HL-60 (cell line): ENCODE data around the gene TSKS.

Experiments
- DNase-seq, 2 experiments: peaks; one replicate each; pipeline ENCODE4 v3.0.0-alpha.2; 2010 to 2020; ENCODE audit warnings: low read depth in 1 of 2, low spot score in 1 of 2
- H3K27ac ChIP-seq: fragments of 250-450 bp; sonication (Bioruptor Pico); replicated peaks from 2 replicates; pipeline ENCODE4 v1.5.1; 2020; ENCODE audit warnings: mild to moderate bottlenecking, moderate library complexity
- H3K27me3 ChIP-seq: fragments of 250-450 bp; sonication (Bioruptor Pico); 2 replicates; pipeline ENCODE4 v1.5.1; 2021; ENCODE audit warnings: mild to moderate bottlenecking, moderate library complexity; ENCODE audit not compliant: insufficient read depth, poor library complexity, severe bottlenecking
- H3K4me3 ChIP-seq: replicated peaks from 2 replicates; pipeline ENCODE4 v1.5.1; 2011; ENCODE audit warnings: mild to moderate bottlenecking, control low read depth, low read length; ENCODE audit not compliant: insufficient read depth
- GABPA ChIP-seq: IDR thresholded peaks from 2 replicates; pipeline ENCODE4 v1.6.1; 2012; ENCODE audit warnings: low read depth
- POLR2AphosphoS5 ChIP-seq: IDR thresholded peaks from 2 replicates; pipeline ENCODE4 v1.6.1; 2012; ENCODE audit warnings: low read depth
- SPI1 ChIP-seq: IDR thresholded peaks from 2 replicates; pipeline ENCODE4 v1.6.1; 2012; ENCODE audit warnings: low read depth, mild to moderate bottlenecking, borderline replicate concordance
- TF ChIP-seq, protein P1 (sequence below): IDR thresholded peaks from 2 replicates; pipeline ENCODE4 v1.6.1; 2012; ENCODE audit warnings: low read depth; ENCODE audit not compliant: insufficient replicate concordance
- TF ChIP-seq, protein P2 (sequence below): IDR thresholded peaks from one replicate; pipeline ENCODE4 v1.5.1; 2011; ENCODE audit warnings: low read length, control low read depth, inconsistent platforms; ENCODE audit not compliant: insufficient read depth

The TSKS gene

DNA sequence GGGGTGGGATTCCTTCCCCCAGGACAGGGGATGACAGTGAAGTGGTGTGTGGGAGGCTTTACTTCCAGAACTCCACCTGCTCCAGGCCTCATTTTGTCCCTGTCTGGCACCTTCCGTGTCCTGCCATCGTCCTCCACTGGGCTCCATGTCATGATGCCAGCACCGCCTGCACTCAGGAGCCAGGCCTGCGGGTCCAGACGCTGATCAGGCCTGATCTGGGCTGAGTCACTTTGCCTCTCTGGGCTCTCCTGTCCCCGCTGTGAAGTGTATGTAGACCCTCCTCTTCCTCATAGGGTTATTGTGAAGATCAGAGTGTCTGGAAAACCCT, 40.4 kb upstream of the TSKS start:
- H3K27ac ChIP-seq = no peak overlapping the region
- no peak for TF ChIP-seq POLR2AphosphoS5
- TF ChIP-seq, protein P1, sequence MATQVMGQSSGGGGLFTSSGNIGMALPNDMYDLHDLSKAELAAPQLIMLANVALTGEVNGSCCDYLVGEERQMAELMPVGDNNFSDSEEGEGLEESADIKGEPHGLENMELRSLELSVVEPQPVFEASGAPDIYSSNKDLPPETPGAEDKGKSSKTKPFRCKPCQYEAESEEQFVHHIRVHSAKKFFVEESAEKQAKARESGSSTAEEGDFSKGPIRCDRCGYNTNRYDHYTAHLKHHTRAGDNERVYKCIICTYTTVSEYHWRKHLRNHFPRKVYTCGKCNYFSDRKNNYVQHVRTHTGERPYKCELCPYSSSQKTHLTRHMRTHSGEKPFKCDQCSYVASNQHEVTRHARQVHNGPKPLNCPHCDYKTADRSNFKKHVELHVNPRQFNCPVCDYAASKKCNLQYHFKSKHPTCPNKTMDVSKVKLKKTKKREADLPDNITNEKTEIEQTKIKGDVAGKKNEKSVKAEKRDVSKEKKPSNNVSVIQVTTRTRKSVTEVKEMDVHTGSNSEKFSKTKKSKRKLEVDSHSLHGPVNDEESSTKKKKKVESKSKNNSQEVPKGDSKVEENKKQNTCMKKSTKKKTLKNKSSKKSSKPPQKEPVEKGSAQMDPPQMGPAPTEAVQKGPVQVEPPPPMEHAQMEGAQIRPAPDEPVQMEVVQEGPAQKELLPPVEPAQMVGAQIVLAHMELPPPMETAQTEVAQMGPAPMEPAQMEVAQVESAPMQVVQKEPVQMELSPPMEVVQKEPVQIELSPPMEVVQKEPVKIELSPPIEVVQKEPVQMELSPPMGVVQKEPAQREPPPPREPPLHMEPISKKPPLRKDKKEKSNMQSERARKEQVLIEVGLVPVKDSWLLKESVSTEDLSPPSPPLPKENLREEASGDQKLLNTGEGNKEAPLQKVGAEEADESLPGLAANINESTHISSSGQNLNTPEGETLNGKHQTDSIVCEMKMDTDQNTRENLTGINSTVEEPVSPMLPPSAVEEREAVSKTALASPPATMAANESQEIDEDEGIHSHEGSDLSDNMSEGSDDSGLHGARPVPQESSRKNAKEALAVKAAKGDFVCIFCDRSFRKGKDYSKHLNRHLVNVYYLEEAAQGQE = no peak
- TF ChIP-seq GABPA = no peak
- TF ChIP-seq, protein P2, sequence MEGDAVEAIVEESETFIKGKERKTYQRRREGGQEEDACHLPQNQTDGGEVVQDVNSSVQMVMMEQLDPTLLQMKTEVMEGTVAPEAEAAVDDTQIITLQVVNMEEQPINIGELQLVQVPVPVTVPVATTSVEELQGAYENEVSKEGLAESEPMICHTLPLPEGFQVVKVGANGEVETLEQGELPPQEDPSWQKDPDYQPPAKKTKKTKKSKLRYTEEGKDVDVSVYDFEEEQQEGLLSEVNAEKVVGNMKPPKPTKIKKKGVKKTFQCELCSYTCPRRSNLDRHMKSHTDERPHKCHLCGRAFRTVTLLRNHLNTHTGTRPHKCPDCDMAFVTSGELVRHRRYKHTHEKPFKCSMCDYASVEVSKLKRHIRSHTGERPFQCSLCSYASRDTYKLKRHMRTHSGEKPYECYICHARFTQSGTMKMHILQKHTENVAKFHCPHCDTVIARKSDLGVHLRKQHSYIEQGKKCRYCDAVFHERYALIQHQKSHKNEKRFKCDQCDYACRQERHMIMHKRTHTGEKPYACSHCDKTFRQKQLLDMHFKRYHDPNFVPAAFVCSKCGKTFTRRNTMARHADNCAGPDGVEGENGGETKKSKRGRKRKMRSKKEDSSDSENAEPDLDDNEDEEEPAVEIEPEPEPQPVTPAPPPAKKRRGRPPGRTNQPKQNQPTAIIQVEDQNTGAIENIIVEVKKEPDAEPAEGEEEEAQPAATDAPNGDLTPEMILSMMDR = no peak
- TF ChIP-seq SPI1 = no peak
- DNase-seq = no peak
- no peaks in the 10 kb centered on the region for H3K27me3 ChIP-seq
- H3K4me3 ChIP-seq = no peak overlapping the region

DNA sequence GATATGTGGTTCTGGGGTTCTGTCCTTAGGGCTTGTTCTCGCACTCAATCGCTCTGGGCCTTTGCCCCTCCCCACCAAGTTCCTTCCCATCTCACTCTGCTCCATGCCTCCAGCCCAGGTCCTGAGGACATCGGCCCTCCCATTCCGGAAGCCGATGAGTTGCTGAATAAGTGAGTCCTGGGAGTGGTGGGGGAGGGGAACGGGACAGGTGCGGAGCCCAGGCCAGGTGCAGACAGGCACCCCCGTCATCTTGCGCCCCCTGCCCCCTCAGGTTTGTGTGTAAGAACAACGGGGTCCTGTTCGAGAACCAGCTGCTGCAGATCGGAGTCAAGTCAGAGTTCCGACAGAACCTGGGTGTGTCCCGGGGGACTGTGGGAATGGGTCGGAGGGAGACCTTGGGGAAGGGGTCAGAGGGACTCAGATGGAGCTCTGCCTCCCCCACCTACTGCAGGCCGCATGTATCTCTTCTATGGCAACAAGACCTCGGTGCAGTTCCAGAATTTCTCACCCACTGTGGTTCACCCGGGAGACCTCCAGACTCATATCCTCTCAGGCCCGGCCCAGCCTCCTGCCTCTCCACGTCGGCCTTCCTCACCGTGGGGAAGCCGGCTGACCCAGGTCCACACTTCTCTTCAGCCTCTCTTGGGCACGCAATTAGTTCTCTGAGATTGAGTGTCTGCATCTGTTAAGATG, 39.9 kb upstream of the TSKS start:
- no peak for DNase-seq
- Histone ChIP-seq H3K4me3 (no peak overlapping the region), H3K27me3 (no peaks in the 10 kb centered on the region), H3K27ac (no peak overlapping the region)
- no peak for TF ChIP-seq POLR2AphosphoS5
- no peak for TF ChIP-seq SPI1
- TF ChIP-seq GABPA = no peak
- TF ChIP-seq, protein P2 = no peak
- TF ChIP-seq, protein P1 = no peak

DNA sequence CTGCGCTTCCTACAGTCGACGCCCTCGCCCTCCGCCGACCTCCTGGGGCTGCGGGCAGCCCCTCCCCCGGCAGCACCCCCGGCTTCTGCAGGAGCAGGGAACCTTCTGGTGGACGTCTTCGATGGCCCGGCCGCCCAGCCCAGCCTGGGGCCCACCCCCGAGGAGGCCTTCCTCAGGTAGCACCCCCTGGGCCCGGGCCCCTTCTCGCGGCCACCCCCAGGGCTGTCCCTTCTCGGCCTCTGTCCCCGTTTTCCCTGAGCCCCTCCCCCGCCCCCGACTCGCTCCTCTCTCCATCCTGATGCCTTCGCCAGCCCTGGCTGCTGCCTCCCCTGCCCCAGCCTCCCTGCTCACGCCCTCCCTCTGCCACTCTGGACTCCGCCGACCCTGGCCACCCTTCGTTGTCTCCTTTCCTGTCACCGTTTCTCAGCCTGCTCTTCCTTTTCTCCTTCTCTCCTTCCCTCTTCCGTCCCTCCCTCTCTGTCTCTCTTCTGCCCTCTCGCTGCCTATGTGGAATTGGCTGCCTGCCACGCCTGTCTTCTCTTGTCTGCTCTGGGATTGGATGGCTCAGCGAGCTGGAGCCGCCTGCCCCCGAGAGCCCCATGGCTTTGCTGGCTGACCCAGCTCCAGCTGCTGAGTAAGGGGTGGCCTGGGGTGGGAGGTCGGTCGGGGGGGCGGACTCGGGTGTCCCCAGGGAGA, 39.0 kb upstream of the TSKS start:
- peak in 1 of 2 experiments; percentile 11 for DNase-seq
- Histone ChIP-seq H3K27me3 (no peaks in the 10 kb centered on the region), H3K27ac (no peak overlapping the region), H3K4me3 (no peak overlapping the region)
- TF ChIP-seq GABPA (no peak), SPI1 (no peak), POLR2AphosphoS5 (no peak)
- TF ChIP-seq, protein P2 = no peak
- TF ChIP-seq, protein P1 = no peak
